Ishikawa (cell line): Measurements from ENCODE around the gene CACNA2D4.

ENCODE experiments used
- CEBPB ChIP-seq: IDR thresholded peaks from 2 replicates; pipeline ENCODE4 v1.6.1; 2012
- CREB1 ChIP-seq: IDR thresholded peaks from 2 replicates; pipeline ENCODE4 v1.6.1; 2012; ENCODE audit warnings: low read depth
- EGR1 ChIP-seq: IDR thresholded peaks from 2 replicates; pipeline ENCODE4 v1.6.1; 2012
- EP300 ChIP-seq: IDR thresholded peaks from 2 replicates; pipeline ENCODE4 v1.6.1; 2012; ENCODE audit warnings: borderline replicate concordance
- FOXM1 ChIP-seq: IDR thresholded peaks from 2 replicates; pipeline ENCODE4 v1.6.1; 2012; ENCODE audit warnings: low read depth, borderline replicate concordance
- NFIC ChIP-seq: IDR thresholded peaks from 2 replicates; pipeline ENCODE4 v1.6.1; 2012
- RAD21 ChIP-seq: IDR thresholded peaks from 2 replicates; pipeline ENCODE4 v1.6.1; 2012; ENCODE audit warnings: low read depth
- TAF1 ChIP-seq: IDR thresholded peaks from 2 replicates; pipeline ENCODE4 v1.6.1; 2012; ENCODE audit warnings: low read depth, mild to moderate bottlenecking
- TCF12 ChIP-seq: IDR thresholded peaks from 2 replicates; pipeline ENCODE4 v1.6.1; 2012; ENCODE audit warnings: low read depth
- TEAD4 ChIP-seq: IDR thresholded peaks from 2 replicates; pipeline ENCODE4 v1.6.1; 2012
- YY1 ChIP-seq: IDR thresholded peaks from 2 replicates; pipeline ENCODE4 v1.6.1; 2012; ENCODE audit warnings: low read depth
- ZBTB7A ChIP-seq: IDR thresholded peaks from 2 replicates; pipeline ENCODE4 v1.6.1; 2012; ENCODE audit warnings: low read depth
- TF ChIP-seq, protein P1 (sequence below): IDR thresholded peaks from 2 replicates; pipeline ENCODE4 v1.6.1; 2012
- TF ChIP-seq, protein P2 (sequence below): IDR thresholded peaks from 2 replicates; pipeline ENCODE4 v1.6.1; 2012; ENCODE audit warnings: low read depth, mild to moderate bottlenecking
- TF ChIP-seq, protein P3 (sequence below): IDR thresholded peaks from 2 replicates; pipeline ENCODE4 v1.6.1; 2012

CACNA2D4 gene

DNA sequence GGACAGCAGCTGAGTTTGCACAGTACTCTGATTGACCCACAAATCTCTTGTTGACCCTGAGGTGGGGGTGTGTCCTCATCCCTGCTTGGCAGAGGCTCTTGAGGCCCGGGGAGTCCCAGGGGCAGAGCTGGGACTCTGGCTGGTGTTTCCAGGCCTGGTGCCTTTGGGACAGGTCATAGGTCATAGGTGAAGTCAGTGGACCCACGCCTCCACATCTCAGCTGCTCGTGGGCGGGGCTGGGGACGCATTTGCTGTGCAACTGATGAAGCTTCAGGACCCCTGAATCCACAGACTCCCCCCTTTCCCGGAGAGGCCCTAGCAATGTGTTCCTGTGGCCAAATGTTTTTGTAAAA is 408 bp upstream of the CACNA2D4 start:
- TF ChIP-seq, protein P1, sequence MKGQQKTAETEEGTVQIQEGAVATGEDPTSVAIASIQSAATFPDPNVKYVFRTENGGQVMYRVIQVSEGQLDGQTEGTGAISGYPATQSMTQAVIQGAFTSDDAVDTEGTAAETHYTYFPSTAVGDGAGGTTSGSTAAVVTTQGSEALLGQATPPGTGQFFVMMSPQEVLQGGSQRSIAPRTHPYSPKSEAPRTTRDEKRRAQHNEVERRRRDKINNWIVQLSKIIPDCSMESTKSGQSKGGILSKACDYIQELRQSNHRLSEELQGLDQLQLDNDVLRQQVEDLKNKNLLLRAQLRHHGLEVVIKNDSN, result no peak
- no peak for TF ChIP-seq EP300
- TF ChIP-seq EGR1, result no peak
- no peak for TF ChIP-seq TEAD4
- TF ChIP-seq ZBTB7A, result no peak
- TF ChIP-seq YY1, result no peak
- no peak for TF ChIP-seq NFIC
- no peak for TF ChIP-seq FOXM1

DNA sequence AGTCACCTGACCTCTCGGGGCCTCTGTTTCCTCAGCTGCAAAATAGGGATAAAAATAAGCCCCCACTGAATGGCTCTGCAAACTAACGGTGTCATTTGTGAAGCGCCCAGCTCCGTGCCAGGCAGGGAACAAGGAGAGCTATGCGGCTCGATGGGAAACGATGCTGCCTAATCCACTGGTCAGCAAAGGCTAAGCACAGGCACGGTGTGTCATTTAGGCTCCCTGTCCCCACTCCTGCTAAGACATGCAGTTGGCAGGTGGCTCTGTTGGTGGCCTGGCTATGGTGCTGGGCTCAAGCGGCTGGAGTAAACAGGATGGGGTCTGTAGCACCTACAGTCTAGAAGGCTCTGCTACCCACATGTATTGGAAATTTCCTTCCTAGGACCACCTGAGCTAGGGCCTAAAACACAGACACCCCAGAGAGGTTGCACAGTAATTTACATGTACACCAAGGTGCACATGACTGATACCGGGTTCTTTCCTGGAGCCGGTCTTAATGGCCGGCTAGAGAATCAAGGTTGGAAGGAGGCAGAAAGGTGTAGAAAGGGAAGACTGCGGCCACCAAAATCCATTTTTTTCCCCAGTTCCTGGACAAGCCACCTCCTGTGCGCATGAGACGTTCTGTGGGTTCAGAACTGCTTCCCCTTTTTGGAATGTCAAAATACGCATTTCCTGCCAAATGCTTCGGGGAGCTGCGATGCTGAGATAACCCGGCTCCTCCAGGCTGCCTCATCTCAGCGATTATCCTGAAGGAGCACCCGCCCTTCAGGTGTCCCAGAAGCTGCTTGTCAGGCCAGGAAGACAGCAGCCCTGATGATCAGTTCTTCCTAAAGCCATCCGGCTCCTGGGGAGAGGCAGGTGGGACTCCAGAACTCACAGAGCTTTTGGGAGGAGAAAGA is 1.0 kb downstream of the CACNA2D4 start:
- TF ChIP-seq EGR1, result no peak
- TF ChIP-seq TAF1, result no peak
- no peak for TF ChIP-seq YY1
- no peak for TF ChIP-seq CEBPB
- no peak for TF ChIP-seq RAD21
- TF ChIP-seq EP300, result no peak
- TF ChIP-seq, protein P2, sequence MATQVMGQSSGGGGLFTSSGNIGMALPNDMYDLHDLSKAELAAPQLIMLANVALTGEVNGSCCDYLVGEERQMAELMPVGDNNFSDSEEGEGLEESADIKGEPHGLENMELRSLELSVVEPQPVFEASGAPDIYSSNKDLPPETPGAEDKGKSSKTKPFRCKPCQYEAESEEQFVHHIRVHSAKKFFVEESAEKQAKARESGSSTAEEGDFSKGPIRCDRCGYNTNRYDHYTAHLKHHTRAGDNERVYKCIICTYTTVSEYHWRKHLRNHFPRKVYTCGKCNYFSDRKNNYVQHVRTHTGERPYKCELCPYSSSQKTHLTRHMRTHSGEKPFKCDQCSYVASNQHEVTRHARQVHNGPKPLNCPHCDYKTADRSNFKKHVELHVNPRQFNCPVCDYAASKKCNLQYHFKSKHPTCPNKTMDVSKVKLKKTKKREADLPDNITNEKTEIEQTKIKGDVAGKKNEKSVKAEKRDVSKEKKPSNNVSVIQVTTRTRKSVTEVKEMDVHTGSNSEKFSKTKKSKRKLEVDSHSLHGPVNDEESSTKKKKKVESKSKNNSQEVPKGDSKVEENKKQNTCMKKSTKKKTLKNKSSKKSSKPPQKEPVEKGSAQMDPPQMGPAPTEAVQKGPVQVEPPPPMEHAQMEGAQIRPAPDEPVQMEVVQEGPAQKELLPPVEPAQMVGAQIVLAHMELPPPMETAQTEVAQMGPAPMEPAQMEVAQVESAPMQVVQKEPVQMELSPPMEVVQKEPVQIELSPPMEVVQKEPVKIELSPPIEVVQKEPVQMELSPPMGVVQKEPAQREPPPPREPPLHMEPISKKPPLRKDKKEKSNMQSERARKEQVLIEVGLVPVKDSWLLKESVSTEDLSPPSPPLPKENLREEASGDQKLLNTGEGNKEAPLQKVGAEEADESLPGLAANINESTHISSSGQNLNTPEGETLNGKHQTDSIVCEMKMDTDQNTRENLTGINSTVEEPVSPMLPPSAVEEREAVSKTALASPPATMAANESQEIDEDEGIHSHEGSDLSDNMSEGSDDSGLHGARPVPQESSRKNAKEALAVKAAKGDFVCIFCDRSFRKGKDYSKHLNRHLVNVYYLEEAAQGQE, result no peak
- no peak for TF ChIP-seq TEAD4
- TF ChIP-seq NFIC, result no peak
- TF ChIP-seq FOXM1, result no peak

DNA sequence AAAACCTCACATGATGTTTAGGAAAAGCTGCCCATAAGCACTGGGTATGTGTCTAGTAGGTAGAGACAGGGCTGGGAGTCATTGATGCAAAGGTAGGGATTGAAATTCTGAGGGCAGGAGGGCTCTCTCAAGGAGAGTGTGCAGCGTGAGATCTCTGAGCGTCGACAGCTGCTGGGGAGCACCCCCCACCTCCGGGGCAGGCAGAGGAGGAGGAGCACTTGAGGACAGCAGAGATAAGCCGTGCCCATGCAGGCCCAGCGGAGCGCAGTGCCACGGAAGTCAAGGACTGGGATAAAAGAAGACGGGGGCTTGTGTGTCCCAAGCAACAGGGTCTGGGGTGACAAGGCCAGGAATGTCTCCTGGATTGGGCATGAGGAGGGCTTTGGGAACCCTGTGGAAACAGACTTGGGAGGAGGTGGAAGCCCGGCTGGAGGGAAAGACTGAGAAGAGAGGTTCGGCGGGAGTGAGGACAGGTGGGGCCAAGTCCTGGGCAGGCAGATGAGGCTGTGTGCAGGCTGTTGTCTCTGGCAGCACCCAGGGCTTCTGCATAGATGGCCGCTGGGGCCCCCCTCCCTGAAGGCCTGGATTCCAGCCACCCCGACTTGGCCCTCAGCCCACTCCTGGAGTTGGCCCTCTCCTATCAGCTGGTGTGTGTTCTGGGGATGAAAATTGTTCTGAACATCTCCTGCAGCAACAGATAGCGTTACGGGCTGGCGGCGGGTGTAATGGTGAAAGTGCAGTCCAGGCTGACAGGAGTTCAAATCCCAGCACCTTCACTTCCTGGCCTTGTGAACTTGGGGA is 1.9 kb downstream of the CACNA2D4 start:
- TF ChIP-seq CREB1 (no peak), FOXM1 (no peak), RAD21 (no peak), NFIC (no peak), EP300 (no peak)
- TF ChIP-seq, protein P1, result no peak

DNA sequence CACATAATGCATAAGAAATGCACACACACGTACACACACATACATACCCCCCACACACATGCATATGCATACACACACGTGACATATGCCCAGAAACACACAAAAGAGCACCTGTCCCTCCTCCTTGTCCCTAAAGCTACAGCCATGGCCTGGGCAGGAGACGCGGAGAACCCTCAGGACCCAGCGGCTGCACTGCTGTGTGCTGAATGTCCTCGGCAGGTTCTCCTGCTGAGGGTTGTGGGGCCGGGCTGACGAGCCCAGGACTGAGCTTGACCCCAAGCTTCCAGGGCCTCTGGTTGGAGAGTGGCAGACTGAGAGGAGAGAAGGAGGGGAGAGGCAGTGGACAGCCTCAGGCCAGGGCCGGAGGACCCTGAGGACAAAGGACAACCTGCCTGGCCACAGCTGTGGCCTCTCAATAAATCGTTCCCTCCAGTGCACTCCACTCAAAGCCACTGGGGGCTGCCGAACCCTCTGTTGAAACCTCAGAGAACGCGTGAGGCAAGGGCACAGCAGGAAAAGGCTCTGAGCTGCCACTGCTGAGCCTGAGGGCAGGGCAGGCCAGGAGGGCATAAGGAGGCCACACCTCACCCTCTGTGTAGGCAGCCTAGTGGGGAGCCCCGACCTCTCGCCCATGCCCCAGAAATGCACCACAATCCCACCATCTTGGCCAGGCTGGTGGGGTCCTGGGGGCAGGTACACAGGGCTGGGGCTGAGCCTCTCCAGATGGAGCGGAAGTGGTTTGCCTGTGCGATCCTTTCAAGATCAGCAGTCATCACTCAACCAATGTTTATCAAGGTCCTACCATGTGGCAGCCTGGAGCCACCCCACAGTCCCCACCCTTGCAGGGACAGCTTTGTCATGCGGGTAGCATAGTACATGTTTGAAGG is 3.1 kb downstream of the CACNA2D4 start:
- TF ChIP-seq YY1, result no peak
- no peak for TF ChIP-seq CREB1
- TF ChIP-seq EGR1, result no peak
- TF ChIP-seq TCF12, result no peak
- TF ChIP-seq, protein P1, result no peak
- TF ChIP-seq CEBPB, result no peak
- no peak for TF ChIP-seq ZBTB7A
- TF ChIP-seq FOXM1, result no peak
- no peak for TF ChIP-seq EP300
- TF ChIP-seq, protein P2, result no peak
- no peak for TF ChIP-seq NFIC
- no peak for TF ChIP-seq RAD21
- TF ChIP-seq, protein P3, sequence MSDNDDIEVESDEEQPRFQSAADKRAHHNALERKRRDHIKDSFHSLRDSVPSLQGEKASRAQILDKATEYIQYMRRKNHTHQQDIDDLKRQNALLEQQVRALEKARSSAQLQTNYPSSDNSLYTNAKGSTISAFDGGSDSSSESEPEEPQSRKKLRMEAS, result no peak
- no peak for TF ChIP-seq TAF1
- no peak for TF ChIP-seq TEAD4
